HUDEP-2 (cell line): ENCODE results near the gene TSPAN11.

ENCODE experiments used
- DNase-seq, 76 experiments: peaks; one replicate each; lab custom pipeline; 2025; ENCODE audit not compliant: unreplicated experiment in 76 of 76; lab: John Stamatoyannopoulos, UW

TSPAN11 gene

GRCh38 chr12:30909349-30910037 is 17.1 kb upstream of the TSPAN11 start:
- DNase-seq = no peak

GRCh38 chr12:30910038-30910350 is 16.6 kb upstream of the TSPAN11 start:
- no peak for DNase-seq

- DNase-seq = no peak
Measured at GRCh38 chr12:30911207-30911606, 15.3 kb upstream of the TSPAN11 start.

DNA sequence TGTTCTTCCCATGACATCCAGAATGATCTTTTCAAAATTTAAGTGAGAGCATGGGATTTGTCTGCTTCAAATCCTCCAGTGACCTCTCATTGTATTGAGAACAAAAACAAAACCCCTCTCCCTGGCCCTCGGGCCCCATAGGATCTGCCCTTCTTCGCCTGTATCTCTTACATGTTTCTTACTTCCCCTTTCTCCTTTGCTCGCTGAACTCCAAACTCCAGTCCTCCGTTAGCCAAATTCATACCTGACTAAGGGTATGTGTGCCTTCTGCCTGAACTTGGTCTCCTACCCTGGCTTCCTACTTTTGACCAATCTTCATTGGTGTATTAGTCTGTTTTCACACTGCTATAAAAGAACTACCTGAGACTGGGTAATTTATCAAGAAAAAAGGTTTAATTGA is 13.2 kb upstream of the TSPAN11 start:
- no peak for DNase-seq

DNA sequence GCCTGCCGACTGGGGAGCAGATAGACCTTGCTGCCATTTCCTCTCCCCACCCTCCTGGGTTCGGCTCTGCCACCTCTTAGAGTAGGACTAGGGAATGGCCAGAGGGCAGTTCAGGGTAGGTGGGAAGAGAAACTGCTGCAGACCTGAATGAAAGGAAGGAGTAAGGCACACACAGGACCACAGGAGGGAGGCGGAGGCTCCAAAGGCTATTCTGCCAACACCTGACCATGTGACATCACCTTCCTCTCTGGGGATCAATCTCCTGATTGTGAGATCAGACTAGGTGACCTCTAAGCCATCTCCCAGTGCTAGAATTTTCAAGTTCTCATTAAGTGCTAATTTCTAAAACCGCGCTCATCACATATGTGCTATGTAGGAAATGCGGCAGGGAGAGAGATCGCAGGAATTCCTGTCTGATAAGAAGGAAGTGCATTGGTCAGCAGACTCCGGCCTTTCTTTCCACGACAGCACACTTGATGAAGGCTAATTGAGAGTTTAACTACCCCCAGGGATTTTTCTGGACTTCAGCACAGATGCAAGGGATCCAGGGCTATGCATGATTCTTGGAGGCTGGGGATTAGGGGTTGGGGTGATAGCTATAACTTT is 11.5 kb upstream of the TSPAN11 start:
- DNase-seq = no peak

DNA sequence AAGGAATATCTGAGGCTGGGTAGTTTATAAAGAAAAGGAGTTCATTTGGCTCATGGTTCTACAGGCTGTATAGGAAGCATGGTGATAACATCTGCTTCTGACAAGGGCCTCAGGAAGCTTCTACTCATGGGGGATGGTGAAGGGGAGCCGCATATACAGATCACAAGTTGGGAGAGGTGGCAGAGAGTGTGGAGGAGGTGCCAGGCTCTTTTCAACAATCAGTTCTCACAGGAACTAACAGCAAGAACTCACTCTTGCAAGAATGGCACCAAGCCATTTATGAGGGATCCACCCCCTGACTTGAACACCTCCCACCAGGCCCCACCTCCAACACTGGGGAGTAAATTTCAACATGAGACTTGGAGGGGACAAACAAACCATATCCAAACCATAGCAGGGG is 3.5 kb upstream of the TSPAN11 start:
- no peak for DNase-seq

DNA sequence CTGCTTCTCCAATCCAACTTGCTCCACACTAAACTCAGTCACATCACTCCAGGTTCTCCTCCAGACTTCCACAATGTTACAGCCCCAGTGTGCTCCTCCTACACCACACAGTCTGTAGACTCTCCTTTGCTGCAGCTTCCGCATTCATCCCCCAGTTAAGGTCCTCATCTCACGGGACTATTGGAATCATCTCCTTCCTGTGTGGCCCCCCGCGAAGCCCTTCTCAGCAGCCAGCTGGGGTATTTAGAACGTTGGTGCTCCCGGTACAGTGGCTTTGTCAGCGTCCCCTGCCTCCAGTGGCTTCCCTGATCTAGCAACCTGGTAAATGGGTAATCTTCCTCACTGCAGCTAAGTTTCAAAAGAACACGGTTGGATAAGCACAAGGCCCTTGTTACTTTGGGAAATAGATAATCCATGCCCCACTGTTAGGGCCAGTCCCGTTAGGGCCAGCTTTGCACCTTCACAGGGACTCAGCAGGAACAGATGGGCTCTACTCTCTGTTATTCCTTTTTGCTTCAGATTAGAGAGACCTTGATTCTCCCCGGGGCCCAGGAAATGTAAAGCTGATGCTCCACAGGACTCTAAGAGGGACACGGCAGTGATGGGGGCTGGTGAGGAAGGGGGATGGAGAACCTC is 823 bp upstream of the TSPAN11 start:
- DNase-seq = no peak

GRCh38 chr12:30927222-30927611 is 669 bp downstream of the TSPAN11 start:
- no peak for DNase-seq

DNA sequence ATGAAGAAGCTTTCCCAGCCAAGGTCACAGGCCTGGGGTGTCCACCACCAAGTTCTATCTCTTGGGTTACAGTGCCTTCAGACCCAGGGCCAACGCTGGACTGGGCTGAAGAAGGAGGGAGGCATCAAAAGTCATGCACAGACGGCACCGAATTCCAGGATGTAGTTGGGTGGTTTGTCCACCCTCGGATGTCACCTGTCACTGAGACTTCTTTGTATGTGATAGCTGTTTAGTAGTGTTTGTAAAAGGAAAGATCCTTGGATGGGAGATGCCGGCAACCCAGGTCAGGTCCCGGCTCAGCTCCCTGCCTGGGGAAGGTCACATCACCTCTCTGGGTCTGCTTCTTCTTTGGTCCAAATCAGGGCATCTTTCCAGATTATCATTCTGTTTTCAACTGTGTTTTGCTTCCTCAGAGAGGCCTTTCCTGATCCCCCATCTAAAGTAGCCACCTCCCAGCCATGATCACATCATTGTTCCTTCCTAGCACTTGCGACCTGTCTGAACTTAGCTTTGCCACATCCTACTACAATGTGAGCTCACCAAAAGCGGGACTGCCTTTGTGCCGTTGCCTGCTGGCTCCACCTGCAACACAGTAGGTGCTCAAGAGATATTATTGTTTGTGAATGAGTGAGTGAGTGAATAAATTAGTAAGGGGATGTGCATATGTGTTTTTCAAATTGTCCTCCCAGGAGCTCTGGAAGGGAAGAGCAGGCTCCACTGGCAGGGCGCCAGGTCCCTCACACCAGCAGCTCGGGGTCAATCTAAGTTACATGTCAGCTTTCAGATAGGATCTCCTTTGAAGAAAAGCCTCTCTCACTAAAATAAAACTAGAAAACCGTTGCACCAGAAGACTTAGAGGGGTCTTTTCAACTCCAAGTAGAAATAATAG is 2.1 kb downstream of the TSPAN11 start:
- no peak for DNase-seq

DNA sequence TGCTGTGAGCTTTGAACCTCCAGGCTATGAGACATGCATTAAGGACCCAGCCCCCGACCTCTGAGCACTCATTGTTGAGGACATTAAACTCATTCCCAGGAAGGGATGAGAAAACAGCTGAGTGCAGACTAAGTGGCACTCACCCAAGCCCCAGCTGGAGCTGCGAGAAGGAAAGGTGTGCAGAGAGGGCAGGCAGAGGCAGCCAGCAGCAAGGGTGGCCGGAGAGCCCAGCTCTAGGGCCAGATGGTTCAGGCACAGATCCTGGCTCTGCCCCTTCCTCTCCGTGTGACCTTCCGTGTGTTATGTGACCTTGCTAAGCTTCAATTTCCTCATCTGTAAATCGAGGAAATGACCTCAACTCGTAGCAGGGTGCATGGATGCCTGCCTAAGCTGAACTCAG is 3.7 kb downstream of the TSPAN11 start:
- DNase-seq = no peak

DNA sequence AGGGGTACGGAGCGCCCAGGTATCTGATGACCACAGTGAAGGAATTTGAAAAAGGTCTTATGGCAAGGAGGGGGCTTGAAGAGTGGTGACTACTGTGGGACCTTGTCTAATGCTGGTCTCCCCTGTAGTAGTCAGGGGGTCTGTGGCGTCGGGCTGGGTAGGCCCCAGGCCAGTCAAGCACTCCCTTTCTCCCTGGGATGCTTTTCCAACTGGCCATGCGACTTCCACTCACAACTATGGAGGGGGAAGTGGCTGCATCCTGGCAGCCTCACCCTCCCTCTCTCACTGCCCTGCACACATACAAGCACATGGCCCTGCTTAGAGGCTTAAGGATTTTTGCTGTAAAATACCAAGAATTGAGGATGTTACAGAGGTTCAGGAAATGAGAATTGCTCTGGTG is 4.1 kb downstream of the TSPAN11 start:
- no peak for DNase-seq

DNA sequence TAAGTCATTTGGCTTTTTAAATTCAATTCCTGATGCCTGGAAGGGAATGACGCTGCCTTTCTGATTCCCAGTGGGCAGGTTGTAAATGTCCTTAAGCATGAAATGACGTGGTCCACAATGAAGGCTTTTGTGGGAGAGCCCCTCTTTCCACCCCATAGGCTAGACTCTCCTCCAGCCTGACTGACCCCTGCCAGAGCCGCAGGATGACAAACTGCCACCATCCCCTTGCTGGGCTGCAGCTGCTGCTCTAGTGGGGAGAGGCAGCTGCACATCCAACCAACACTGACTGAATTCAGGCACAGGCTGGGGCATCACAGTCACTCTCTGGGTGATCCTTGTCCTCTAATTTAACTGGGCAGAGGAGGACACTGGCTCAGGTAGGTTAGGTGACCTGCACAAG is 6.3 kb downstream of the TSPAN11 start:
- DNase-seq = no peak

DNA sequence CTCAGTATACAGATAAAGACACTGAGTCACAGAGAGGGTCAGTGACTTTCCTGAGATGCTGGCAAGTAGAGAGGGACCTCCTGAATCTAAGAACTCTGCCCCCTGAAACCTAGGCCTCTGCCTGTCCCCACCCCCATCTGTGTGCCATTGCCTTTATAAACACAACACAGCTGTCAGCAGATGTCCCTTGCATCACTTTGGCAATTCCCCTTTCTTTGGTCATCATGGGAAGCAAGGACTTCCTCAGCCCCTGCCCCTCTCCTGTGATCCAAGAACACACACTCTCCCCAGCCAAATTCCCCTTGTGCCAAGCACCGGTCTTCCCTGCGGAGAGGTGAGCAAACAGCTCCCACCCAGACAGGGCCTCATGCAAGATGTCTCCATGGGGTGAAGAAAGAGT is 8.3 kb downstream of the TSPAN11 start:
- DNase-seq = no peak

- DNase-seq = no peak
Measured at GRCh38 chr12:30936036-30936435, 9.5 kb downstream of the TSPAN11 start.

- no peak for DNase-seq
Measured at GRCh38 chr12:30939234-30939633, 12.7 kb downstream of the TSPAN11 start.

DNA sequence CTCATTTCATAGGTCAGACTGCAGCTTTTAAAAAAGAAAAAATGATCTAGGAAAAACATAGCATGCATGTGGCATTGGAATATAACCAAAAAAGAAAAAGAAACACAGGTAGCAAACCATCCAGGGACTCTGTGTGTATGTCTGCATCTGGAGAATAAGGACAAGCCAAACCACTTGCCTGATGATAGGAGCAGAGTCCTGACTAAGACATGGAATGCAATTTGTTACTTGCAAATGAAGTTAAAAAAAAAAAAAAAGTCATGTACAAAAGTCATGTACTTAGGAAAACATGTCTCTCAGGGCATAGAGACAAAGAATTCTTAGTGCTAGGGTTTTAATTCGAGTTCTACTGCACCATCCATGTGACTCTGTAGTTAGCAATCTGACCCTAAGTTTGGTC is 15.9 kb downstream of the TSPAN11 start:
- DNase-seq = no peak

DNA sequence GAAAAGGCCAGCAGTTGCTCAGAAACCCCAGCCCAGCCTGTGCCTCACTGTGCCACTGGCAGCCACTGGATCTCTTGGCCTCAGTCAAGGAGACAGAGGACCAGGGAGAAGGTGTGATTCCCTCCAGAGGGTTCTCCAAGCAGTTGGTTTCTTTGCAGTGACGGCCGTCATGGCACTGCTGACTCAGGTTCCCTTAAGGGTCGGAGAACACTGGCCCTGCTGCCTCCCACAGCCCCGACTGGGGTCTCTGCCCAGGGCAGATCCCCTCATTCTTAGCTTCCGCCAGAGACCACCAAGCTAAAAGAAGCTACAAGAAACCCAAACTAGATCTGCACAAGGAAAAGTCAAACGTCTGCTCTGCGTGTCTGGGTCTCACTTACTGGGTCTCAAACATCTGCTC is 16.4 kb downstream of the TSPAN11 start:
- DNase-seq = no peak

DNA sequence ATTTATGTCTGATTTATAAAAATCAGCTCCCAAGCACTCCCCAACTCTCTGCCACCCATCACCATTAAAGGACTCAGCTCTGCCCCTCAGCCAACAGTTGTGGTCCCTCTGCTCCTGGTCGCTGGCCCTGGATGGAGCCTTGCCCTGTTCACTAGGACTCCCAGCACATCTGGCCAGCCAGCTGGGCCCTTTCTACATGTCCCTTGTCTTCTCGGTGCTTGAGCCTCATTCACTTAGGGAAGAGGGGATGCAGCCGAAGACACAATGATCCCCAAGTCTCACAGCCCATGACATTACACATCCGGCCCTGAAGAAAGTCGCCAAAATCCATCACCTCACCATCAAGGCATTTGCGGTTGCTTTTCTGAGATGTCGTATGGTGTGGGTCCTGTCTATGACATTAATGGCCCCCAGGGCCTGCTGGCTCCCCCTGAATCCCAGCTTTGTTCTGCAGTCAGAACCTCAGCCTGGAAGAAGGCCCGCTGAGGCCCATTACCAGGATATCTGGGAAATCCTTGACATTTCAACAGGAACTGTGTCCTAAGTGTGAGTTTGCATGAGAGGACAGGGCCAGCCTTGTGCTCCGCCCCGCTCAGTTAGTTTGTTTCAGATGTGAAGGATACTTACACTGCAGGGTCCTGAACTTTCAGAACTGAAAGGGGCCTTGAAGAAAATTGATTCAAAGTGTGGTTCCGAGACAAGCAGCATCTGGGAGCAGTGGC is 19.1 kb downstream of the TSPAN11 start:
- no peak for DNase-seq

GRCh38 chr12:30952015-30952414 is 25.5 kb downstream of the TSPAN11 start:
- DNase-seq = no peak

DNA sequence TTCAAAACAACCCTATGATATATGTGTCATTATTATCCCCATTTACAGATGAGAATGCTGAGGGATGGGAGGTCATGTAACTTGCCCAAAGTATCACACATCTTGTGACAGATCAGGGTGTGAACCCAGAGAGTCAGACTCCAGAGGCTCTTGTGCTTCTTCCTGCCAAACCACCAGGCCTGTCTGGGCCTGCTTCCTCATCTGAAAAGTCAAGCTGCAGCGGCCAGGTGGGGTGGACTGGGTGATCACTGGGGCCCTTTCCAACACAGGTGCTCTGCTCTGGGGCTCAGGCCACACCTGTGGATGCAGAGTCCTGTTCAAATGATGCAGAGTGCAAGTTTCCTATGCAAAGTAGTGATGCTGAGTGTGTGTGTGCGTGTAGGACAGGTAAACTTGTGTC is 26.7 kb downstream of the TSPAN11 start:
- no peak for DNase-seq
